ENCODE measurements around the gene ATP11B. TPM values are rescaled to one million over a fixed set of nuclear protein-coding genes. Genes with fewer than 3 reads are reported as not detected.
"Not testable (repeated sequence)": the region's sequence is repeated elsewhere in the genome, so short reads cannot be mapped to it uniquely, and the experiment has no call there.

ATP11B gene
- total RNA-seq, 4 donors from 2014 or later = 45.8 to 61.3 (median 49.4) TPM

GRCh38 chr3:182821221-182821981, 28.1 kb downstream of the ATP11B start:
- Histone ChIP-seq H3K9me3 (no peaks in the 10 kb centered on the region), H3K4me1 (peaks cover 2 to 19% (median 13%) of the 10 kb centered on the region in 4 donors), H3K27me3 (no peaks in the 10 kb centered on the region), H3K36me3 (peaks cover 0 to 22% (median 12%) of the 10 kb centered on the region in 4 donors), H3K27ac (replicated peaks in 1 of 4) (no peak overlapping the region), H3K4me3 (no peak overlapping the region)
- 94% methylated on average over 4 of the region's 4 CpGs for WGBS
- TF ChIP-seq CTCF (IDR thresholded peaks at IDR 0.05) (no peak), POLR2A (IDR thresholded peaks at IDR 0.05; ENCODE audit: low read depth) (no peak), POLR2AphosphoS5 (IDR thresholded peaks at IDR 0.05) (no peak), EP300 (IDR thresholded peaks at IDR 0.05) (no peak)
- no peak for DNase-seq (ENCODE audit: extremely low spot score)
- intact Hi-C loops (cut with DNase I) = no loop called here

- H3K27ac ChIP-seq (replicated peaks in 1 of 4); DNase-seq (ENCODE audit: extremely low spot score); H3K4me3 ChIP-seq; H3K9me3 ChIP-seq; H3K27me3 ChIP-seq; intact Hi-C loops (cut with DNase I): not testable (repeated sequence)
- WGBS = 96% methylated on average over 5 of the region's 5 CpGs
- Histone ChIP-seq H3K36me3 (peaks cover 0 to 22% (median 12%) of the 10 kb centered on the region in 4 donors), H3K4me1 (peaks cover 0 to 15% (median 13%) of the 10 kb centered on the region in 4 donors)
Measured at GRCh38 chr3:182822260-182822659, 29.0 kb downstream of the ATP11B start.

- TF ChIP-seq POLR2AphosphoS5 (IDR thresholded peaks at IDR 0.05) (no peak), CTCF (IDR thresholded peaks at IDR 0.05) (no peak), POLR2A (IDR thresholded peaks at IDR 0.05; ENCODE audit: low read depth) (no peak), EP300 (IDR thresholded peaks at IDR 0.05) (no peak)
- intact Hi-C loops (cut with DNase I) = no loop called here
Measured at GRCh38 chr3:182824957-182825356, 31.7 kb downstream of the ATP11B start.

GRCh38 chr3:182829761-182830405, 36.6 kb downstream of the ATP11B start:
- Histone ChIP-seq H3K4me1 (peaks cover 0 to 5% (median 3%) of the 10 kb centered on the region in 4 donors), H3K27ac (replicated peaks in 1 of 4) (no peak overlapping the region), H3K36me3 (peaks cover 0 to 24% (median 17%) of the 10 kb centered on the region in 4 donors), H3K9me3 (no peaks in the 10 kb centered on the region), H3K4me3 (no peak overlapping the region), H3K27me3 (no peaks in the 10 kb centered on the region)
- 93% methylated on average over 4 of the region's 4 CpGs for WGBS
- TF ChIP-seq POLR2A (IDR thresholded peaks at IDR 0.05; ENCODE audit: low read depth) (no peak), POLR2AphosphoS5 (IDR thresholded peaks at IDR 0.05) (no peak), EP300 (IDR thresholded peaks at IDR 0.05) (no peak), CTCF (IDR thresholded peaks at IDR 0.05) (no peak)
- DNase-seq (ENCODE audit: extremely low spot score) = no peak
- intact Hi-C loops (cut with DNase I) = no loop called here

More at GRCh38 chr3:182824957-182825356, 31.7 kb downstream of the ATP11B start:
- peaks cover 0 to 15% (median 7%) of the 10 kb centered on the region in 4 donors for H3K4me1 ChIP-seq
- H3K4me3 ChIP-seq = no peak overlapping the region
- no peaks in the 10 kb centered on the region for H3K27me3 ChIP-seq
- H3K36me3 ChIP-seq = peaks cover 0 to 26% (median 15%) of the 10 kb centered on the region in 4 donors
- no peaks in the 10 kb centered on the region for H3K9me3 ChIP-seq
- no peak overlapping the region for H3K27ac ChIP-seq (replicated peaks in 1 of 4)
- DNase-seq (ENCODE audit: extremely low spot score) = no peak

- WGBS = 40% methylated on average over 3 of the region's 3 CpGs
- TF ChIP-seq CTCF (IDR thresholded peaks at IDR 0.05) (peak; percentile 27 to 51 (median 37)), EP300 (IDR thresholded peaks at IDR 0.05) (no peak)
- peaks cover 0 to 3% (median under 1%) of the 10 kb centered on the region in 4 donors for H3K4me1 ChIP-seq
- no peak overlapping the region for H3K4me3 ChIP-seq
- no peaks in the 10 kb centered on the region for H3K9me3 ChIP-seq
- H3K27ac ChIP-seq (replicated peaks in 1 of 4) = no peak overlapping the region
- H3K27me3 ChIP-seq = no peaks in the 10 kb centered on the region
- intact Hi-C loops (cut with DNase I) = loop anchor here (5.0 kb wide), 1 partner anchor 126 kb away; no protein-coding TSS in a partner anchor
- peaks cover 9 to 44% (median 30%) of the 10 kb centered on the region in 4 donors for H3K36me3 ChIP-seq
- no peak for DNase-seq (ENCODE audit: extremely low spot score)
Measured at GRCh38 chr3:182837855-182838454, 44.7 kb downstream of the ATP11B start.

All from esophagus muscularis mucosa (tissue), 4 donors.